ENCODE data around the gene ACOD1.

The ACOD1 gene

GRCh38 chr13:76982061-76982460, 33.8 kb downstream of the ACOD1 start:
- TF ChIP-seq CTCF (IDR thresholded peaks at IDR 0.05; ENCODE audit: insufficient read depth, low read depth, low read length, missing control alignments), result no peak
- DNase-seq (ENCODE audit: low read depth), result no peak
- H3K4me3 ChIP-seq (ENCODE audit: low read depth, low read length), result no peak overlapping the region

GRCh38 chr13:76983676-76984075, 35.4 kb downstream of the ACOD1 start:
- no peak for TF ChIP-seq CTCF (IDR thresholded peaks at IDR 0.05; ENCODE audit: insufficient read depth, low read depth, low read length, missing control alignments)
- no peak overlapping the region for H3K4me3 ChIP-seq (ENCODE audit: low read depth, low read length)
- DNase-seq (ENCODE audit: low read depth), result no peak

GRCh38 chr13:76991432-76991795, 43.1 kb downstream of the ACOD1 start:
- TF ChIP-seq CTCF (IDR thresholded peaks at IDR 0.05; ENCODE audit: insufficient read depth, low read depth, low read length, missing control alignments), result no peak
- DNase-seq (ENCODE audit: low read depth), result peak; percentile 88
- peak overlapping the region; percentile 67 for H3K4me3 ChIP-seq (ENCODE audit: low read depth, low read length)

- H3K4me3 ChIP-seq (ENCODE audit: low read depth, low read length), result peak within 1 kb of the TSS; percentile 67
- no peak for TF ChIP-seq CTCF (IDR thresholded peaks at IDR 0.05; ENCODE audit: insufficient read depth, low read depth, low read length, missing control alignments)
- peak; percentile 98 for DNase-seq (ENCODE audit: low read depth)
Observed at GRCh38 chr13:76991796-76992547, 43.7 kb downstream of the ACOD1 start, which contains the start of gene CLN5. CLN5 (plus strand) TSS chr13:76992081; CDS start chr13:76992099, 18 bp downstream.

GRCh38 chr13:76992548-76993001, 44.3 kb downstream of the ACOD1 start:
- DNase-seq (ENCODE audit: low read depth), result peak; percentile 43
- H3K4me3 ChIP-seq (ENCODE audit: low read depth, low read length), result peak overlapping the region; percentile 67
- TF ChIP-seq CTCF (IDR thresholded peaks at IDR 0.05; ENCODE audit: insufficient read depth, low read depth, low read length, missing control alignments), result no peak

- no peak for TF ChIP-seq CTCF (IDR thresholded peaks at IDR 0.05; ENCODE audit: insufficient read depth, low read depth, low read length, missing control alignments)
- H3K4me3 ChIP-seq (ENCODE audit: low read depth, low read length), result peak overlapping the region; percentile 67
Observed at GRCh38 chr13:76993021-76993420, 44.7 kb downstream of the ACOD1 start.

GRCh38 chr13:76993473-76993872, 45.2 kb downstream of the ACOD1 start:
- peak overlapping the region; percentile 67 for H3K4me3 ChIP-seq (ENCODE audit: low read depth, low read length)
- TF ChIP-seq CTCF (IDR thresholded peaks at IDR 0.05; ENCODE audit: insufficient read depth, low read depth, low read length, missing control alignments), result no peak
- no peak for DNase-seq (ENCODE audit: low read depth)

More at GRCh38 chr13:76993021-76993420, 44.7 kb downstream of the ACOD1 start:
- DNase-seq (ENCODE audit: low read depth), result no peak
